CD4-positive, alpha-beta T cell (primary cell): ENCODE data around the gene MYH11. TPM values are rescaled to one million over a fixed set of nuclear protein-coding genes. Genes with fewer than 3 reads are reported as not detected.

Experiments
- ATAC-seq: fragments of 200-7000 bp; cut with Tn5 transposase; one replicate; pipeline ENCODE4 v1.10.0; 2022; ENCODE audit warnings: mild to moderate bottlenecking; ENCODE audit not compliant: poor library complexity
- CTCF ChIA-PET: fragments of 350-600 bp; sonication (Branson Sonifier 250); formaldehyde crosslinking; loops from one replicate; lab custom pipeline; 2021; ENCODE audit warnings: antibody characterized with exemption, inconsistent platforms; lab: Charles Lee
- POLR2A ChIA-PET: fragments of 350-600 bp; sonication (Branson Sonifier 250); formaldehyde crosslinking; loops from one replicate; lab custom pipeline; 2021; ENCODE audit warnings: antibody characterized with exemption, inconsistent platforms; lab: Charles Lee
- DNase-seq, 14 experiments: peaks; one replicate each; pipeline ENCODE4 v3.0.0-alpha.2; 2013 to 2020; ENCODE audit warnings: mixed read lengths in 2 of 14
- H3K27ac ChIP-seq, 2 donors: one replicate each; pipeline versions ENCODE4 v1.5.1 to v1.7.0; 2013; ENCODE audit warnings: low read length in 2 of 2, low read depth in 1 of 2, mild to moderate bottlenecking in 1 of 2
- H3K27me3 ChIP-seq, 2 experiments: 1 replicate in 1 of 2; 2 replicates in 1 of 2; pipeline versions ENCODE4 v1.6.1 to v1.7.0; 2013; ENCODE audit warnings: low read length in 2 of 2, control low read depth in 1 of 2, mild to moderate bottlenecking in 1 of 2, moderate library complexity in 1 of 2; ENCODE audit not compliant: insufficient read depth in 2 of 2, control insufficient read depth in 1 of 2
- H3K36me3 ChIP-seq: one replicate; pipeline ENCODE4 v1.6.1; 2013; ENCODE audit warnings: low read length, control low read depth; ENCODE audit not compliant: insufficient read depth
- H3K4me1 ChIP-seq: one replicate; pipeline ENCODE4 v1.6.1; 2013; ENCODE audit warnings: low read length, control low read depth; ENCODE audit not compliant: insufficient read depth
- H3K4me3 ChIP-seq: one replicate; pipeline ENCODE4 v1.5.1; 2013; ENCODE audit warnings: mild to moderate bottlenecking, low read length, moderate library complexity
- H3K9me3 ChIP-seq, 2 experiments: 1 replicate in 1 of 2; 2 replicates in 1 of 2; pipeline versions ENCODE4 v1.6.1 to v1.7.0; 2013; ENCODE audit warnings: low read length in 2 of 2, mild to moderate bottlenecking in 2 of 2, control low read depth in 1 of 2, moderate library complexity in 1 of 2; ENCODE audit not compliant: control insufficient read depth in 1 of 2, insufficient read depth in 1 of 2
- H3K27ac Mint-ChIP-seq: one replicate; pipeline ENCODE4 v1.8.0; 2020; ENCODE audit warnings: mixed read lengths
- H3K27me3 Mint-ChIP-seq: one replicate; pipeline ENCODE4 v1.8.0; 2021; ENCODE audit warnings: mixed read lengths
- H3K36me3 Mint-ChIP-seq: one replicate; pipeline ENCODE4 v1.8.0; 2021; ENCODE audit warnings: low read depth, mixed read lengths
- H3K4me1 Mint-ChIP-seq: one replicate; pipeline ENCODE4 v1.8.0; 2021; ENCODE audit warnings: low read depth, mixed read lengths
- H3K4me3 Mint-ChIP-seq: one replicate; pipeline ENCODE4 v1.8.0; 2020; ENCODE audit warnings: mild to moderate bottlenecking, mixed read lengths
- H3K9me3 Mint-ChIP-seq: one replicate; pipeline ENCODE4 v1.8.0; 2020; ENCODE audit warnings: mixed read lengths
- CTCF ChIP-seq: fragments of 200-600 bp; IDR thresholded peaks from one replicate; pipeline ENCODE4 v1.8.0; 2022; ENCODE audit warnings: antibody characterized with exemption, mild to moderate bottlenecking
- intact Hi-C, 2 experiments: fragments of 100-400 bp; cut with DNase I in 1 of 2; cut with micrococcal nuclease in 1 of 2; formaldehyde crosslinking; loops; one replicate each; pipeline versions ENCODE4 v1.15.1 to v1.9.0; 2023 to 2025; cut with DNase I, micrococcal nuclease
- total RNA-seq, 174 experiments: library from RNA in 2 of 174; stranded (reverse) in 2 of 174; gene quantifications; one replicate each; pipeline ENCODE4 v1.2.3 and lab custom pipeline; 2021 to 2026

The MYH11 gene
- total RNA-seq, 2 experiments from 2014 or later: not detected

- H3K4me3 Mint-ChIP-seq: no peak overlapping the region
- ChIA-PET POLR2A (no interaction called here), CTCF (no interaction called here)
- H3K4me1 Mint-ChIP-seq: peaks cover 4% of the 10 kb centered on the region
- Histone ChIP-seq H3K4me3 (no peak overlapping the region), H3K36me3 (peaks cover 35% of the 10 kb centered on the region), H3K4me1 (no peaks in the 10 kb centered on the region), H3K9me3 (no peaks in the 10 kb centered on the region), H3K27me3 (no peaks in the 10 kb centered on the region), H3K27ac (no peak overlapping the region)
- H3K36me3 Mint-ChIP-seq: peaks cover 67% of the 10 kb centered on the region
- TF ChIP-seq CTCF: no peak
- H3K27me3 Mint-ChIP-seq: no peaks in the 10 kb centered on the region
- H3K9me3 Mint-ChIP-seq: no peaks in the 10 kb centered on the region
- intact Hi-C loops: no loop called here
- no peak for DNase-seq
- no peak overlapping the region for H3K27ac Mint-ChIP-seq
- ATAC-seq: no peak
Observed at GRCh38 chr16:15715221-15715620, 141.6 kb downstream of the MYH11 start.

- Mint-ChIP-seq H3K27ac (peak overlapping the region; percentile 9), H3K4me1 (peaks cover 4% of the 10 kb centered on the region), H3K27me3 (no peaks in the 10 kb centered on the region), H3K36me3 (peaks cover 64% of the 10 kb centered on the region), H3K9me3 (no peaks in the 10 kb centered on the region), H3K4me3 (no peak overlapping the region)
- H3K4me3 ChIP-seq: no peak overlapping the region
- H3K9me3 ChIP-seq: no peaks in the 10 kb centered on the region
- intact Hi-C loops: no loop called here
- ChIA-PET POLR2A (no interaction called here), CTCF (no interaction called here)
- no peaks in the 10 kb centered on the region for H3K27me3 ChIP-seq
- H3K36me3 ChIP-seq: peaks cover 33% of the 10 kb centered on the region
- no peak overlapping the region for H3K27ac ChIP-seq
- DNase-seq (no peak), ATAC-seq (no peak)
- no peak for TF ChIP-seq CTCF
- no peaks in the 10 kb centered on the region for H3K4me1 ChIP-seq
Observed at GRCh38 chr16:15714393-15715172, 142.2 kb downstream of the MYH11 start.

GRCh38 chr16:15708997-15709396, 147.8 kb downstream of the MYH11 start:
- ATAC-seq: no peak
- H3K27ac Mint-ChIP-seq: no peak overlapping the region
- POLR2A ChIA-PET: no interaction called here

More at GRCh38 chr16:15708997-15709396, 147.8 kb downstream of the MYH11 start:
- Histone ChIP-seq H3K27ac (no peak overlapping the region), H3K36me3 (peaks cover 21% of the 10 kb centered on the region), H3K4me3 (no peak overlapping the region), H3K4me1 (peaks cover 7% of the 10 kb centered on the region), H3K27me3 (no peaks in the 10 kb centered on the region), H3K9me3 (no peaks in the 10 kb centered on the region)
- no peak for TF ChIP-seq CTCF
- Mint-ChIP-seq H3K36me3 (peaks cover 40% of the 10 kb centered on the region), H3K9me3 (no peaks in the 10 kb centered on the region), H3K27me3 (no peaks in the 10 kb centered on the region), H3K4me3 (no peak overlapping the region), H3K4me1 (peaks cover 11% of the 10 kb centered on the region)
- intact Hi-C loops: no loop called here
- CTCF ChIA-PET: no interaction called here
- no peak for DNase-seq
